Measurements from ENCODE around the gene TNS3. TPM values are rescaled to one million over a fixed set of nuclear protein-coding genes. Genes with fewer than 3 reads are reported as not detected.

Gene TNS3
- total and polyA plus RNA-seq, 9 of the 15 experiments (the other 6 are each of a cell fraction or from before 2014, with no cell fraction given), result 0.20 TPM; not detected in 8

- no peak for TF ChIP-seq SRSF7 (optimal IDR thresholded peaks at IDR 0.05; ENCODE audit: low read depth, low read length)
Measured at GRCh38 chr7:47332681-47333553, 249.0 kb downstream of the TNS3 start (continued).

- peaks cover 0 to 3% of the 10 kb centered on the region in 2 experiments; a peak in 1 of 5 replicates for H3K4me1 ChIP-seq (replicated peaks in 1 of 2; ENCODE audit: control insufficient read depth in 2 of 2, insufficient read depth in 2 of 2, low read length in 2 of 2)
- intact Hi-C loops (cut with micrococcal nuclease) (no loop called here), in situ Hi-C loops (cut with MboI) (no loop called here)
- 0% methylated on average over 5 of the region's 8 CpGs for WGBS (ENCODE audit: insufficient coverage, low coverage, missing lambda C conversion rate)
- H3K4me2 ChIP-seq (ENCODE audit: insufficient read depth, low read length), result no peak overlapping the region
- POLR2A ChIA-PET, result no interaction called here
- TF ChIP-seq ZMIZ1 (IDR thresholded peaks at IDR 0.05; ENCODE audit: low read depth in 2 of 2, low read length in 2 of 2) (no peak), ZBTB26 (CRISPR knock-in tag; IDR thresholded peaks at IDR 0.05) (no peak), ZNF354B (CRISPR knock-in tag; IDR thresholded peaks at IDR 0.05) (no peak), PREB (CRISPR knock-in tag; IDR thresholded peaks at IDR 0.05) (no peak), NFXL1 (CRISPR knock-in tag; IDR thresholded peaks at IDR 0.05) (no peak), CEBPZ (IDR thresholded peaks at IDR 0.05; ENCODE audit: borderline replicate concordance, low read depth, low read length) (no peak), MAZ (CRISPR knock-in tag; conservative IDR thresholded peaks at IDR 0.05 in 1 of 2, IDR thresholded peaks at IDR 0.05 in 1 of 2) (no peak)
- no peaks in the 10 kb centered on the region for H3K9me3 ChIP-seq (replicated peaks; ENCODE audit: control insufficient read depth, insufficient read depth, low read depth, low read length)
- H3K9ac ChIP-seq (ENCODE audit: insufficient read depth in 1 of 2, low read depth in 2 of 2, low read length in 2 of 2), result no peak overlapping the region
- no peak overlapping the region for H2AFZ ChIP-seq (ENCODE audit: low read depth, low read length)
- H3K4me3 ChIP-seq, result no peak overlapping the region
- FAIRE-seq, result no peak
- H3K9me1 ChIP-seq (ENCODE audit: control insufficient read depth, insufficient read depth, low read length), result no peaks in the 10 kb centered on the region
- H3K36me3 ChIP-seq (ENCODE audit: control insufficient read depth, insufficient read depth, low read length), result no peaks in the 10 kb centered on the region
- no peak for DNase-seq (ENCODE audit: extremely low read depth in 1 of 4, low spot score in 3 of 4)
- no peaks in the 10 kb centered on the region; the same call in 1 of the 2 replicates for H4K20me1 ChIP-seq (replicated peaks; ENCODE audit: control insufficient read depth, insufficient read depth, low read length)
- CTCF ChIA-PET (ENCODE audit: low intra/inter-chr PET ratio), result no interaction called here
- H3K27ac ChIP-seq (ENCODE audit: extremely low read depth, low read depth, low read length), result no peak overlapping the region
- H3K79me2 ChIP-seq (ENCODE audit: control insufficient read depth, insufficient read depth, low read length), result no peaks in the 10 kb centered on the region
- BruUV-seq (replicated peaks), result no TSS peak
- peaks cover 17 to 56% of the 10 kb centered on the region in 2 experiments; a peak in 4 of 5 replicates for H3K27me3 ChIP-seq (ENCODE audit: control insufficient read depth in 2 of 2, insufficient read depth in 2 of 2, low read length in 2 of 2)
- no peak for ATAC-seq
Measured at GRCh38 chr7:47332213-47332612, 249.7 kb downstream of the TNS3 start.
